NCI-H2107 (cell line): ENCODE data around the gene PFDN1.

Experiments
- DNase-seq: peaks from one replicate; lab custom pipeline; 2025; lab: John Stamatoyannopoulos, UW

Gene PFDN1

DNA sequence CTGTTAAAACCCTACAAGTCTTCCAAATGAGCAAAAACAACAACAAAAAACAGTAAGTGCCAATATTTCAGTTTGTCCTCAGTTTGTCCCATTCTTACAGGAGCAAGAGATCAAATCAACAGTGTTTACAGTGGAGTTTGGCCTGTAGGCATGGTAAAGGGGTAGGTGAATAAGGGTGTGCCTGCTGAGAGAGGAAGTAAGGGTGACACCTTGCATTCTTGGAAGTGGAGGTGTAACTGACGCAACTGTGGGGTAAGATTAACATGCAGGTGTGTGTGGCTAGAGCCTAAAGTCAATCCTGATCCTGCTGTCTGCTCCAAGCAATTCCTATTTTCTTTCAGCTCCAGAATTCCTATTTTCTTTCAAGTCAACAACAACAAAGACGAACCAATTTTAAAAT is 43.4 kb downstream of the PFDN1 start:
- no peak for DNase-seq

DNA sequence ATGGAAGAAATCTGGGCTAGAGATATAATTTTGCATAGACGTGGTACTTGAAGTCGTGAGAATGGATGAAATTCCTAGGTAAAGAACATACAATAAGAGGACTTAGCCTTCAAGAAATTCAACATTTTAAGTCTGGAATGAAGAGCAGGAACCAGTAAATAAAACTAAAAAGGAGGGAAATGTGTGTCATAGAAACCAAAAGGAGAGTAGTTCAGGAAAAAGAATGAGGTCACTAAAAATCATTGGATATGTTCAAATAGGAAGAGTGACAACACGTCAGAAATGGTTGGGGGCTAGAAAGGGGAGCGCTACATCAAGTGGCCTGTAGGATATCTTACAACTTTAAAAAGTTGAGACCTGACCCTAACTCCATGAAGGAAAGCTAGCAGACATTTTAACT is 44.0 kb downstream of the PFDN1 start:
- DNase-seq = no peak

DNA sequence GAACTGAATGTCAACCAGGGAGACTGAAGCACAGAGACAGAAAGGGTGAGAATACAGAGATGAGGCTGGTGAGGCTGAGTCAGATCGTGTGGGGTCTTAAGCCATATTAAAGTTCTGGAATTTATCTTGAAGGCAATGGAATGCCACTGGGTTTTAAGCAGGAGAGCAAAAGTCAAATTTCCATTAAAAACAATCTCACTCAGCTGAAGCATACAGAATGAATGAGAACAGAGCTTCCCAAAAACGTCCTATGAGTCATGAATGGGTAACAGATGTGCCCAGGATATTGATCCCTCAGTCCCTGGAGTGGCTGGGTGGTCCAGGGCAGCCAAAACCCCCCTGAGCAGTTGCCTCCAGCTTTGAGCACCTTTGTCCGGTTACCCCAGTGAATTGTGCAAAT is 44.9 kb downstream of the PFDN1 start:
- no peak for DNase-seq

GRCh38 chr5:140256726-140257125 is 46.2 kb downstream of the PFDN1 start:
- DNase-seq = no peak

GRCh38 chr5:140255460-140256157 is 47.3 kb downstream of the PFDN1 start:
- DNase-seq = no peak

DNA sequence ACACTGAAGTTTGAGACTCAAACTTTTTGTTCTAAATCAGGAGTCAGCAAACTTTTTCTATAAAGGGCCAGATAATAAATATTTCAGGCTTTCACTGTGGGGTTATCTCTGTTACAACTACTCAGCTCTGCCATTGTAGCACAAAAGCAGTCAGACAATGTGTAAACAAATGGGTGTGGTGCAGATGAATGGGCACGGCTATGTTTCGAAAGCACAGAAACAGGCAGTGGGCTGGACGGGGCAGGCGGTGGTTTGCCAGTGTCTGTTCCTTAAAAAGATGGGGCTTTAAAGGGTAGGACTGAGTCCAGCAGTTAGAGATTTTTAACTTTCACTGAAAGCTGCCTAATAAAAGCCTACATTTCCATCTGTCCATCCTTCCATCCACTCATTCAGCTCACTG is 48.9 kb downstream of the PFDN1 start:
- DNase-seq = no peak

DNA sequence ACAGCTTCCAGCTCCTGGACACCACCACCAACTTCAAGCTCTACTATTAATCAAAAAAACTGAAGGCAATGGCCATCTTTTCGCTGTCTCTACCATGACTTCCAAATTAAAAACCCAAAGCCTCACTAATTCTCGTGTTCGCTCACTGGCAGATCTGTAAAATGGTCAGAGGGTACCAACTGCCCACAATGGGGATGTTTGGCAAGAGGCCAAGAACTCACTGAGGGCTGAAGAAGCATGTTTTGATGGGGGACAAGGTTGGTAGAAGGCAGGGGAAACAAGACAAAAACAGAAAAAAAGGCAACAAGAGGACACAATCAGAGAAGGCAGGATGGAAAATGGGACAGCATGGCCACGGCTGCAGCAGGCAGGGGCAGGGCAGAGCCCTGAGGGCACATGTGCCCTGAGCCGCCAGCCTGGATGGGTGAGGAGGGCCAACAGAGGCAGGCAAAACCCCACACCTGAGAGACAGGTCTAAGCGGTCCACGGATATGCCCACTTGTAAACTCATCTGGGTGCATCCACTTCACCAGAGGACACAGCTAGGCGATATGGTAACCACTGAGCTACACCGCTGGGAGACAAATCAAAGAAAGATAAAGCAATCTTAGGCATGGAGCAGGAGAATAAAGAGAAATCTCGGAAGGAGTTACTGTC is 50.3 kb downstream of the PFDN1 start:
- DNase-seq = no peak

DNA sequence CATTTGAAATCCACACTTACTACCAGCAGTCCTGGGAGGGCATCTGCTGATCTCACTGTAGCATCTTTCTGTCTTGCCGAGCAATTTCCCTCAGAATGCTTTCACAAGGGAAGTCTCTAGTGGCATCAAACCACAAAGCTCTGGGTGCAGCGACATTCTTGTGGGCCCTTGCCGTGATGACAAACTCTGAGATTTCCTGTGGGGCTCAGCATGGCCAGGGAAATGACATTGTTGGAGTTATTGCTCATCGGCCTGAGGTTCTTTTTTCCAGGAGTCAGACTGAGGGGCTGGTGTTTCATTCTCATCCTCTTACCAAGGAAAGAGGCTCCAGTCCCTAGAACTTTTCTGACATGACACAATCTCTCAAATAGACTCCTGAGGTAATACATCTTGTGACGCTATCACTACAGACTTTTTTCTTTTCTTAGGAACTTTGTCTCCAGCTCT is 51.4 kb downstream of the PFDN1 start:
- no peak for DNase-seq

- no peak for DNase-seq
Observed at GRCh38 chr5:140250386-140250785, 52.5 kb downstream of the PFDN1 start.

DNA sequence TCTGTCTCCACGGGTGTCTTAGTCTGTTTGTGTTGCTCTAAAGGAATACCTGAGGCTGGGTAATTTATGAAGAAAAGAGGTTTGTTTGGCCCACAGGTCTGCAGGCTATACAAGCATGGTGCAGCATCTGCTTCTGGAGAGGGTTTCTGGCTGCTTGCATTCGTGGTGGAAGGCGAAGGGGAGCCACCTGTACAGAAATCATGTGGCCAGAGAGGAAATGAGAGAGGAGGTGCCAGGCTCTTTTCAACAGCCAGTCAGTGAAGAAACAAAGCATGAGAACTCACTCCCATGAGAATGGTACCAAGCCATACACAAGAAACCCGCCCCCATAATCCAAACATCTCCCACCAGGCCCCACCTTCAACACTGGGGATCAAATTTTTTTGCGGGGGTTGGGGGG is 53.4 kb downstream of the PFDN1 start:
- DNase-seq = no peak

DNA sequence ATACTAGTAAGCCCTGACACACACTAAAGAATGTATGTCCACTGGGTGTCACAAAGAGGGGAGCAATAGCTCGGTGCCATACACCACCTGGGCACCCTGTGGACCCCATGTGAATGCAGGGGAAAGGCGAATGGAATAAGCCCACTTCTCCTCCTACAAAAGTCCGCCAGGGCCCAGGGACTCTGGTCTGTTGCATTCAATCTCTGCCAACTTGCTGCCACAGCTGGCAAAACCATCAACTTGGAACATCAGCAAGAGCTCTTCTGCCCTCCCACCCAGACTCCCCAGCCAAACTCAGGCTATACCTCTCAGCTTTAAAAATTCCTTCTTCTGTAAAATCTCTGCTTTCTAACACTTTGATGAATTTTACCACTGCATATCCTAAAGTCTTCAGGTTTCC is 54.5 kb downstream of the PFDN1 start:
- DNase-seq = no peak

- no peak for DNase-seq
Observed at GRCh38 chr5:140246378-140247122, 56.4 kb downstream of the PFDN1 start.

- no peak for DNase-seq
Observed at GRCh38 chr5:140245926-140246325, 57.0 kb downstream of the PFDN1 start.

- DNase-seq = no peak
Observed at GRCh38 chr5:140245341-140245740, 57.6 kb downstream of the PFDN1 start.

DNA sequence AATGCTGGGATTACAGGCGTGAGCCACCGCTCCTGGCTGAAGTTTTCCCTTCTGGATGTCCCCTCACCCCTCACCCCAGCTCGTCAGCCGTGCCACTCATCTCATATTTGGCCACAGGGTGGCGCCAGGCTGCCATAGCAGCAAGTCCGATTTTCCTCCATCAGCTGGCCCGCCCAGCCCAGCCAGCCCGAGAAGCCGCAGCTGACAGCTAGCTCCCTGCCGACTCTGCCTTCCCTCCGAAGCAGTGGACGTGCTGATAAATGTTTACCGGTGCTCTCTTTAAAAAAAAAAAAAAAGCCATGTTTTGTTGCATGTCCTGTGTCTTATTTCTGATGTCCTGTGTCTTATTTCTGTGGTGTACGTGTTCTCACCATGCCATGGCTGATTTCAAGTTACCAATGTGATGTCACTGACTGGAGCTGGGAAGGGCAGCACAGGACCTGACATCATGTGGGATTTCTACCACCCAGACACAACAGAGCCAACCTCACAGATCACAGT is 58.3 kb downstream of the PFDN1 start:
- peak; percentile 54 for DNase-seq

GRCh38 chr5:140243706-140244250 is 59.1 kb downstream of the PFDN1 start:
- DNase-seq = peak; percentile 9

- no peak for DNase-seq
Observed at GRCh38 chr5:140242890-140243585, 59.9 kb downstream of the PFDN1 start.

GRCh38 chr5:140242099-140242498 is 60.8 kb downstream of the PFDN1 start:
- DNase-seq = no peak

DNA sequence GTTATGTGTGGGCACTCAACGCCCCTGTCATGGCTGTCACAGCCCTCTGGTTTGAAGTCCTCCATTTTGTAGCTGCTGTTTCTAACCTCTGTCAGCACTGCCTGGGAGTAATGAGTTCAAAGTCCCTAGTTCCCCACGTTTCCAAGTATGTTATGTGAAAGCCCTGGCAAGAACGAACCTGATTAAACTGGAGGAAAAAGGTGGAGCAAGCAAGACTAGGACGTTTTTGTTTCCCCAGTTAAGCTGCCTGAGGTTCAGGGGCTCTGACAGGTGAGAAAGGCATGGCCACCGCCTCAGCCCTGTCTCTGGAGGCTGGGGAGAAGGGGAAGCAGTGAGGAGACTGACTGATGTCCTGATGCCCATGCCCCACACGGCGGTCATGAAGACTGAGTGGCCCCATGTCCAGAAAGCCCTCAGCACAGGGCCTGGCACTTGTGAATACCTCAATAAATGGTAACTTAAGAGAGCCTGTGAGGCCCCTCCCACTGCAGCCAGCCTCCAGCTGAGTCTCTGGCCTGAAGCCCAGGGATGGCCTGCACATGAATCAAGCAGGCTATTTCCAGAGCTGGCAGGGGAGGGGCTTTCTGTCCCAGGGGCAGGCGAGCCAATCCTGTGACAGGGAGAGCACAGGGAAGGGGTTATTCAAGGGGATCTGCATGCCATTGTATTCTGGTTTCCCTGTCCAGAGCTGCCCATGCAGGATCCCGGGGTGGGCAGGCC is 61.8 kb downstream of the PFDN1 start:
- DNase-seq = no peak

GRCh38 chr5:140239939-140240700 is 62.8 kb downstream of the PFDN1 start:
- no peak for DNase-seq

DNA sequence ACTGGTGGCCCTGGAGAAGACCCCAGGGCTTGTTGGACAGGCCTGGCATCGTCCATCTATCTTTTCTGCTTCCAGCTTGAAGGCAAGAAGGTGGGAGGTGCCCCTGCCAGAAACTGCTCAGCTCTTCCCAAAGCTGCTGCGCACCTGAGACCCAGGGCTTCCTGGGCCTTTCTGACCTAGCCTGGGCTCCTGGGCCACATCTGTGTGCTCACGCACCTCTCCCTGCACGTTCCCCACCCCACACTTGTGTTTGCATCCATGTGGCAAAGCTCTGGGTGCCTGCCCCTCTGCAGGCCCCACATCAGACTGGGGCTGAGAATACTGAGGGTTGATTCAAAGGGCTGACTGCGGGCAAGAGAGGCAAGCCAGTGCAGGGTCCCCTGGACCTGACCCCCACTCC is 63.4 kb downstream of the PFDN1 start:
- no peak for DNase-seq
